HG03097 (cell line): ENCODE data around the gene ANP32E.

Source experiments
- ATAC-seq: cut with Tn5 transposase; IDR thresholded peaks from one replicate; pipeline ENCODE4 v1.9.1; 2021; ENCODE audit not compliant: unreplicated experiment, low FRiP score

ANP32E gene

DNA sequence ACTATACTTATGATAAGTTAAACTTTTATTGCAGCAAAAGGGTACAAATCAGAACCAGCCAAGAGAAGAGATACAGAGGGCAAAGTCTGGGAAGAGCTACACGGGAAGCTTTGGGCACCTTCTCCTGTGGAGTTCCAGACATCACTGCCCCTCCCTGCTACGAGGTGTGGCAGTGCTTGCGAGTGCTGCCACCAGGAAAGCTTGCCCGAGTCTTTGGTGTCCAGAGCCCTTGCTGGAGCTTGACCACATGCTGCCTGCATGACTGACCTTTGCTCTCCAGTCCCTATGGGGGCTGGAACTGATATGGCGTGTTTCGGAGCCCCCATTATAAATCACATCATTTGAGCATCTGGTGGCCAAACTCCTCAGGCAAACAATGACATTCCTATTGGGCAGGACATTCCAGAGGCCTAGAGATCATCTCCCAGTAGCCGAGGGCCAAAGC, 62.7 kb downstream of the ANP32E start:
- no peak for ATAC-seq

DNA sequence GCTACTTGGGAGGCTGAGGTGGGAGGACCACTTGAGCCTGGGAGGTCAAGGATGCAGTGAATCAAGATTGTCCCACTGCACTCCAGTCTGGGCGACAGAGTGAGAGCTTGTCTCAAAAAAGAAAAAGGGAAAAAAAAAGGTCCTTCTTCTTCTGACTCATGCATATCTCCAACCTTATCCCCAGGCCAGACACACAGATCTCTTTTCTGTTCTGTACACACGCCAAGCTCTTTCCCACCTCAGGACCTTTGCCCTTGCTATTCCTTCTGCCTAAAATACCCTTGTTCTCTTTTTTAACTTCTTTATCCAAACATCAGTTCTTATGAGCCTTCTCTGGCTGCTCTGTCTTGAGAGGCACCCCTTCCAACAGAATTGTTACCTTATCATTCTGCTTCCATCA, 64.1 kb downstream of the ANP32E start:
- ATAC-seq = no peak

- no peak for ATAC-seq
Measured at GRCh38 chr1:150168960-150169601, 66.8 kb downstream of the ANP32E start.
